ENCODE measurements around the gene HPX.
"Not testable (repeated sequence)": the region's sequence is repeated elsewhere in the genome, so short reads cannot be mapped to it uniquely, and the experiment has no call there.

Gene HPX

GRCh38 chr11:6413791-6414201 lies 27.0 kb downstream of the HPX start:
- DNase-seq: peak; percentile 79

- no peak for DNase-seq
Measured at GRCh38 chr11:6411594-6412031, 29.2 kb downstream of the HPX start.

GRCh38 chr11:6410695-6411430 lies 29.9 kb downstream of the HPX start:
- DNase-seq: no peak

DNA sequence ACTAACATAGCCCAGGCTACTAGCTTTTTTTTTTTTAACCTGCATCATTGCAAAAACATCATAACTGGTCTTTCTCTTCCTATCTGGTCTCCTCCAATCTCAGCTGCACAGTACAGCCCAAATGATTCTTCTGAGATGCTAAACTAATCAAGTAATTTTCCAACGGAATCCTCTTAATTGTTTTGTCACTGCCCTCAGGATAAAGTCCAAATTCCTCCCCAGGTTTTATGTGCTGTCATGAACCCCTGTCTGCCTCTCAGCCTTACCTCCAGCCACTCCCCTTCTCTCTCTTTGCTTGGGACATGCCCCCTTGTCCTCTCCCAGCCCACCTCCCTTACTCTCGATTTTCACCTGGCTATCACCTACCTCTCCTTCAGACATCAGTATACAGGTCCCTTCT lies 34.4 kb downstream of the HPX start:
- no peak for DNase-seq

DNA sequence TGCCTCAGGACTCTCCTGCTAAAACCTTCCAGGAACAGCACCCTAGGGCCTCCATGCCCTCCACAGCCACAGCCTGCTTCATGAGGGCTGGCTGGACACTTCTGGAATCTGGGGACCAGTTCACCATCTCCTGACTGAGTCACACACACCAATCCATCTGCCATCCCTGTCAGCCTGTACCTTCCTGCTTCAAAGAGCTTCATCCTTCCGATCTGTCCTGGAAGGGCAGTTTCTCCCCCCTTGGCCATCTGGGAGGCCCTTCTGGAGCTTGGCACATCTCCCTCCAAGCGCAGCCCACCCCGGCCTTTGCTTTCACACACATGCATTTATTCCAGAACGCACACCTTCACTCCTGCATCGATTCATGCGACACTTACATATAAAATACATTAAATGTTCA lies 34.9 kb downstream of the HPX start:
- no peak for DNase-seq

DNA sequence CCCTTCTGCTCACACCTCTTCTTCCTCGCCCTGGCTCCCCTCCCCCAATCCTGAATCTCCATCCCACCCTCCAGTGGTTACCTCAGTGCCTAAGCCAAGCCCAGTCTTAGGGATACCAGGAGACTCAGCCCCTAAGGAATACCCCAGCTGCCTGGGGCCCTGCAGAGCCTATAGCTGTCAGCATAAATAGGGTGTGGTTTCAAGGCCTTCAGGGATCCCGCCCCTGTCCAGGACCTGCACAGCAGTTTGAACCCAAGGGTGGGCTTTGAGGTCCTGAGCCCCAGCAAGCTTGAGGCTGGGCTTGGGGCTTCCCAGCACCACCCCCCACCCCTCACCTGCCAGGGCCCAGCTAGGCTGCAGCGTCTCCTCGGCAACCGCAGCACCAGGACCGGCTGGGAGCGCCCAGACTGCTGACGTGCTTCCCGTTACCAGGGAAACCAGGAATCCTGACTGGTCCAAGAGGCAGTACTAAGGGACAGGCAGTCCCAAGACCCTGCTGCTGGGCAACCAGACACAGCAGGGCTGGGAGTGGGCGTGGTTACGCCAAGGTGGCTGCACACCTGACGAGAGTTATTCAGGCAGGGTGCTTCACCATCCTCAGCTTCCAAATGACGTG lies 35.6 kb downstream of the HPX start:
- DNase-seq: no peak

DNA sequence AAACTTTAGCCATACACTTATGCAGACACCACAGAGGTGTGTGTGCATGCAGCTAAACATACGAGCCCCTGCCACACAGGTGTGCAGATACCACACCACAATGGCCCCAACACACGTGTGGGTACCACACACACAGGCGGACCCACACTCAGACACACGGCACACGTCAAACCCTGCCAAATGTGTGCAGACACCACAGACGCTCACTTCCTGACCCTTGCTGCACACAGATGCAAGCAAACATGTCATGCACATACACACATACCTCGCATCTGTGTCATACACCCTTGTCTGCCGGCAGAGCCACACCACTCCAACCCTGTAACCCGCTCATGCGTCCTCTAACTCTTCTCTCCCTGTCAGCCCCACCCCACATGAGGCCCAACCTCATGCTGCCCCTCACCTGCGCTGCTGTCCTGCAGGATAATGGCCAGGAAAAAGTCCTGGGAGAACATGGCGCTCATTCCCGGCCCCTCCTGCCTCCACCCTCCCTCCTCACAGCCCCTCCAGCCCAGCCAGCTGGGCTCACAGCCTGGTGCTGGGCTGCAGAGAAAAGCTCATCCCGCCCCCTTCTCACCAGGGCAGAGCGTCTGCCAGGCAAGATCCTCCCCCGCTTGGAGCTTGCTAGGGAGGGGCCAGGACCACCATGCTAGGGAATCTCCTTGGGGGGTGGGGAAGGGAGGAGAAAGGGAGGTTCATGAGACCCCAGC lies 36.3 kb downstream of the HPX start:
- DNase-seq: peak; percentile 59

DNA sequence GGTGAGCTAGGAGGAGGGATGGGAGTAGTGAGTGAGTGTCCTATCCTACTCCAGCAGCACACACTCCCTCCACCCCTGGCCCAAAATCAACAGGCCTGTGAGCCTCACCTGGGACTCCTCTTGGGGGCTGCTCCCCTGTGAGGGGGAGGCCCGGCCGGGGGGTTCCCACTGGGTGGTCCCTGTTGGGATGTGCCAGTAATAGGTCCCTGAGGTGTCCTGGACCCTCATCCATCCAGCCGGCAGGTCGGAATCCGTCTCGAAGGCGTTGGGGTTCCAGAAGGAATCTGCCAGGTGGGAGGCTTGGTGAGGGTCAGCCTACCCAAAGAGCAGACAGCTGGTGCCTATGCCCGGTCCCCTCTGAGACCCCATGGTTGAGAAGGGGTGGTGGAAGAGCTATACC lies 37.2 kb downstream of the HPX start:
- DNase-seq: peak; percentile 57

DNA sequence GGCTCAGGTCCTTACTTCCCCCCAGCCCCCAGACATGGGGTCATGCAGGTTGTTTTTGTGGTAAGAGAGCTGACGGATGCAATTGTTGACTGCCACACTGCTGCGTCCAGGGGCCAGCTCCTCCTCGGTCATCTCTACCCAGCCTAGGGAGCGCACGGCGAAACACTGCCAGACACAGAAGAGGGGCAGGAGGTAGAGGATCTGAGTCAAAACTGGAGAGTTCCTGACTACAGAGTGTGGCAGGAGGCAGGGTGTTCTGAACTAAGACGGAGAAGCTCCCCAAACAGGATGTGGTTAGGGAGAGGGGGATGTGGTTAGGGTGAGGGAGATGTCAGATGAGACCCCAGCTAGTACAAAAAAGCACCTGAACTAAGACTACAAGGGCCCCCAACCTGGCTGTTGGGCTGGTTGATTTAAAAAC lies 38.2 kb downstream of the HPX start:
- DNase-seq: peak; percentile 80

DNA sequence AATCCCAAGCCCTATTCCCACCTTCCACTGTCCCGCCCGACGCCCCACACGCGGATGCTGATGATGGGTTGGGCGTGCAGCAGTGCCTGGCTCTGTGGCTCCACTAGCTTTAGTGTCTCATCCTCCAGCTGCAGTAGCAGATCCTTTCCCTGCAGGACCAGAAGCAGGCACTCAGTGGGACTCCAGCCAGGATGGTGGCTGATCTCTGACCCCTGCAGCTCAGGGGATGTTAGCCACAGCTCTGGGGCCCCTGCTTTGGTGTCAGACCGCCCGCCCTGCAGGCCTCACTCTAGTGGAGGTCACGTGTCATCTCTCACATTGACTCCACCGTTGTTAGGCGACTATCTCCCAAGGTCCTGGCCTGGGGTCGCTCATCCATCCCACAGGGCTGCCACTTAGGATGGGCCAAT lies 38.7 kb downstream of the HPX start:
- peak; percentile 75 for DNase-seq

DNA sequence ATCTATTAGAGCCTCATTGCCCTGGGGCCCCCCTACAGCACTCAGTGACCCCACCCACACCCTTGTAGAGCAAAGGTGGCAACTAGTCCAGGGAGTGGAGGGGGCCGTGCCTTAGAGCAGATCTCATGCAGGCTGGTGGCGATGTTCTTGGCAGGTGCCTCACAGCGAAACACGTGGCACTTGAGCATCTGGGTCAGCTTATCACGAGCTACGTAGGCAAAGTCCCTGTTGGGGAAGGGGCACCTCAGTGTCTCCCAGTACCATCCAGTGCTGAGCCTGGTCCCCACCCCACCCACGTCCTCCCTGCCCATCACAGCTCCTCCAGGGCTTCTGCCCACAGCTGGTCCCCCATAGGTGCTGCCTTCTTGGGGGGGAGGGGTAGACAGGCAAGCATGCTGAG lies 39.3 kb downstream of the HPX start:
- DNase-seq: no peak

- DNase-seq: no peak
Measured at GRCh38 chr11:6400431-6401345, 40.1 kb downstream of the HPX start.

- no peak for DNase-seq
Measured at GRCh38 chr11:6397636-6398035, 43.2 kb downstream of the HPX start.

DNA sequence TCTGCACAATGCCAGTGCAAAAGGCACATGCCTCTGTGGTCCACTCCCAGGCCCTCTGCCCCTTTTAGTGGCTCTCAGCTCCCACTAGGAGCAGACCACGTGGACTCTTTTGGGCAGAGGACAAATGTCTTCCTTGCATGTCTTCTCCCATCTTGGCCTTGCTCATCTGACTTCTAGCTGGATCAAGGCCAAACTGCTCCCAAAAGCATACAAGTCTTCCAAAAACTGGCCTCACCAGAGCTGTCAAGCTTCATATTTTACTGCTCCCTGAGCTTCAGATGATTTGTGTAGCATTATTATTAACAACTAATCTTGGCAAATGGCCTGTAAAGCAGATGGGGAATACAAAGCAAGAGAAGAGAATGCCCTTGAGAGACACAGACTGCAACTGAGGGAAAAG lies 43.6 kb downstream of the HPX start:
- no peak for DNase-seq

GRCh38 chr11:6395470-6396060 lies 45.2 kb downstream of the HPX start:
- DNase-seq: no peak

DNA sequence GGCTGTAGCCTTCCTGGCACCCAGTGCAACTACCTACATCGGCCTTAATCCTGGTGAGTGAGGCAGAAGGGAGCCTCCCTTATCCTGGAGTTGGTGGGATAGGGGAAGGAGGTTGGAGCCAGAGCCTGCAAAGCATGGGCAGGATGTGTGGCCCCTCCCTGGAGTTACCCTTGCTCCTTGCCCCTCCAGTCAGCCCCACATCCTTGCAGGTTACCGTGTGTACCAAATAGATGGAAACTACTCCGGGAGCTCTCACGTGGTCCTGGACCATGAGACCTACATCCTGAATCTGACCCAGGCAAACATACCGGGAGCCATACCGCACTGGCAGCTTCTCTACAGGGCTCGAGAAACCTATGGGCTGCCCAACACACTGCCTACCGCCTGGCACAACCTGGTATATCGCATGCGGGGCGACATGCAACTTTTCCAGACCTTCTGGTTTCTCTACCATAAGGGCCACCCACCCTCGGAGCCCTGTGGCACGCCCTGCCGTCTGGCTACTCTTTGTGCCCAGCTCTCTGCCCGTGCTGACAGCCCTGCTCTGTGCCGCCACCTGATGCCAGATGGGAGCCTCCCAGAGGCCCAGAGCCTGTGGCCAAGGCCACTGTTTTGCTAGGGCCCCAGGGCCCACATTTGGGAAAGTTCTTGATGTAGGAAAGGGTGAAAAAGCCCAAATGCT lies 46.7 kb downstream of the HPX start:
- DNase-seq: no peak

DNA sequence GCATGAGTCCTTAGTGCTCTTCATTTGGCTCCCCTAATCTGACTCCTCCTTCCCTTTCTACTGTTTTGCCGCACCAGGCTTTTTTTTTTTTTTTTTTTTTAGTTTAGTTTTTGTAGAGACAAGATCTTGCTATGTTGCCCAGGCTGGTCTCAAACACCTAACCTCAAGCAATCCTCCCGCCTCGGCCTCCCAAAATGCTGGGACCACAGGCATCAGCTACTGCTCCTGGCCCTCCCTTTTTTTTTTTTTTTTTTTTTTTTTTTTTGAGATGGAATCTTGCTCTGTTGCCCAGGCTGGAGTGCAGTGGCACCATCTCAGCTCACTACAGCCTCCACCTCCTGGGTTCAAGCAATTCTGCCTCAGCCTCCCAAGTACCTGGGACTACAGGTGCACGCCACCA lies 48.5 kb downstream of the HPX start:
- not testable (repeated sequence) for DNase-seq

- DNase-seq: peak; percentile 59
Measured at GRCh38 chr11:6391537-6392134, 49.2 kb downstream of the HPX start.

- DNase-seq: no peak
Measured at GRCh38 chr11:6390718-6391469, 49.9 kb downstream of the HPX start.

DNA sequence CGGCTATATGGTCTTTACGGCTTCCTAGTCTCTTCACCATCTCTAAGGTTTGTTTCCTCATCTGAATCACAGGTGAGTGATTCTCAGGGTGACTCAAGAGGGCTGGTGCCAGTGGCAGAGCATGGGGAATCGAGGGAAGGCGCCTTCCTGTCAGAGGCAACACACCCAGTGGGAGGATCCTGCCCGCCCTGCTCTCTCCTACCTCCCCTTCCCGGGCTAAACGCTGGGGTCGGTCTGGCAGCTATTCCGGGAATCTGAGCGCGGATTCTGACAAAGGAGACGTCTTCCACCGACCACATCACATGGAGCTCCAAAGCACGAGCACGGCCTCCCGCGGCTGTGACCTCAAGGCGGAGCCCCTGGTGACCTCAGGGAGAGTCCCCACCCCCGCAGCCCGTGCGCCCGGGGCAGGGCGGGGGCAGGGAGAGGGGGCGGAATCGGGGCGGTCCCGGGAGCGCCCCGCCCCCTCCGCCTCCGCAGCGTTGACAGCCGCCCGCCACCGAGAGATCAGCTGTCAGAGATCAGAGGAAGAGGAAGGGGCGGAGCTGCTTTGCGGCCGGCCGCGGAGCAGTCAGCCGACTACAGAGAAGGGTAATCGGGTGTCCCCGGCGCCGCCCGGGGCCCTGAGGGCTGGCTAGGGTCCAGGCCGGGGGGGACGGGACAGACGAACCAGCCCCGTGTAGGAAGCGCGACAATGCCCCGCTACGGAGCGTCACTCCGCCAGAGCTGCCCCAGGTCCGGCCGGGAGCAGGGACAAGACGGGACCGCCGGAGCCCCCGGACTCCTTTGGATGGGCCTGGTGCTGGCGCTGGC lies 50.7 kb downstream of the HPX start, which contains the start of gene SMPD1:
Gene SMPD1 (plus strand): TSS at position 570 of the 813 bp plus-strand sequence. CDS start 125 bp downstream, at position 695.
- DNase-seq: peak; percentile 97

All from activated CD8-positive, alpha-beta memory T cell treated with anti-CD3 and anti-CD28 coated beads for 24 hours (primary cell).